Activated T-helper 2 cell treated with anti-CD3 and anti-CD28 coated beads, Interferon-gamma antibody, Interleukin-2, Interleukin-4, amounts not matched to agents 10 μg/mL and 5 μg/mL and 100 μg/mL, durations not matched to agents 14 hours and 24 hours and 36 hours (primary cell): Measurements from ENCODE around the gene KRTAP1-3. TPM values are rescaled to one million over a fixed set of nuclear protein-coding genes. Genes with fewer than 3 reads are reported as not detected.
"Not testable (repeated sequence)": the region's sequence is repeated elsewhere in the genome, so short reads cannot be mapped to it uniquely, and the experiment has no call there.

Experiments
- DNase-seq: peaks from one replicate; pipeline ENCODE4 v3.0.0; 2021; ENCODE audit warnings: low spot score
- H3K27ac Mint-ChIP-seq: one replicate; pipeline ENCODE4 v1.8.0; 2021; ENCODE audit warnings: mixed read lengths
- H3K27me3 Mint-ChIP-seq: one replicate; pipeline ENCODE4 v1.8.0; 2021; ENCODE audit warnings: low read depth, mixed read lengths
- H3K36me3 Mint-ChIP-seq: one replicate; pipeline ENCODE4 v1.8.0; 2021; ENCODE audit warnings: low read depth, mixed read lengths
- H3K4me1 Mint-ChIP-seq: one replicate; pipeline ENCODE4 v1.8.0; 2021; ENCODE audit warnings: low read depth, mixed read lengths
- H3K4me3 Mint-ChIP-seq: one replicate; pipeline ENCODE4 v1.8.0; 2021; ENCODE audit warnings: low read depth, mild to moderate bottlenecking, moderate library complexity, mixed read lengths
- H3K9me3 Mint-ChIP-seq: one replicate; pipeline ENCODE4 v1.8.0; 2021; ENCODE audit warnings: mixed read lengths
- intact Hi-C: fragments of 100-400 bp; cut with micrococcal nuclease; formaldehyde crosslinking; loops from one replicate; pipeline ENCODE4 v1.15.1; 2023
- total RNA-seq: library from RNA; stranded (reverse); gene quantifications from 2 replicates; pipeline ENCODE4 v1.2.3, GENCODE V29; 2022

The KRTAP1-3 gene
- not detected in 2 replicates for total RNA-seq

DNA sequence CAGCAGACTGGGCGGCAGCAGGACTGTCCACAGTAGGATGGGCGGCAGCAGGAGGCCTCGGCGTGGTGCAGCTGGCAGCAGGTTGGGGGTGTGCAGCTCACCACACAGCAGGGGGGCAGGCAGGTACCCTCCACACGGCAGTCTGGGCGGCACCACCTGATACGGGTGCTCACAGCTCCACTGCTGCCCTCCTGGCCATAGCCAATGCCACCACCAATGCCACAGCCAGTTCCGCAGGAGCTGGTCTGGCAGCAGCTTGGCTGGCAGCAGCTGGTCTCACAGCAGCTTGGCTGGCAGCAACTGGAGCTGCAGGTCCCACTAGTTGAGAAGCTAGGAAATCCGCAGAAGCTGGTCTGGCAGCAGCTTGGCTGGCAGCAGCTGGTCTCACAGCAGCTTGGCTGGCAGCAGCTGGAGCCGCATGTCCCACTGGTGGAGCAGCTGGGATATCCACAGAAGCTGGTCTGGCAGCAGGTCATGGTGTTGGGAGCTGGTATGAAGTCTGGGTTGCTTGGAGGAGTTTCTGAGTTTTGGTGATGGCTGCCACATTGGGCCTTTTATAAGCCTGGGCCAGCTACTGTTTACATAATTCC, at the start of gene KRTAP1-3:
Gene KRTAP1-3 (minus strand): TSS at position 529 of the 590 bp plus-strand sequence. CDS start 53 bp downstream, at position 476.
- intact Hi-C loops, H3K4me1 Mint-ChIP-seq: not testable (repeated sequence)

GRCh38 chr17:41084100-41084856, 49.6 kb upstream of the KRTAP1-3 start, which contains the start of gene KRTAP4-7:
TSS of gene KRTAP4-7 (plus strand) at chr17:41084150. CDS start at chr17:41084207, 57 bp downstream.
- DNase-seq, H3K4me1 Mint-ChIP-seq, H3K9me3 Mint-ChIP-seq, H3K27ac Mint-ChIP-seq, H3K27me3 Mint-ChIP-seq, intact Hi-C loops, H3K36me3 Mint-ChIP-seq, H3K4me3 Mint-ChIP-seq: not testable (repeated sequence)

More for the DNA sequence above, at the start of gene KRTAP1-3:
- not testable (repeated sequence) for DNase-seq, H3K4me3 Mint-ChIP-seq, H3K27ac Mint-ChIP-seq, H3K9me3 Mint-ChIP-seq, H3K36me3 Mint-ChIP-seq
- peaks cover 14% of the 10 kb centered on the region for H3K27me3 Mint-ChIP-seq

- DNase-seq, H3K27ac Mint-ChIP-seq, H3K4me1 Mint-ChIP-seq, H3K36me3 Mint-ChIP-seq, H3K4me3 Mint-ChIP-seq, H3K27me3 Mint-ChIP-seq, intact Hi-C loops, H3K9me3 Mint-ChIP-seq: not testable (repeated sequence)
Observed at GRCh38 chr17:41083427-41083826, 48.8 kb upstream of the KRTAP1-3 start.

- DNase-seq, result no peak
- peaks cover 8% of the 10 kb centered on the region for H3K27me3 Mint-ChIP-seq
- no peak overlapping the region for H3K27ac Mint-ChIP-seq
- H3K9me3 Mint-ChIP-seq, result no peaks in the 10 kb centered on the region
- H3K4me1 Mint-ChIP-seq, result no peaks in the 10 kb centered on the region
- no peaks in the 10 kb centered on the region for H3K36me3 Mint-ChIP-seq
- no peak overlapping the region for H3K4me3 Mint-ChIP-seq
- intact Hi-C loops, result no loop called here
Observed at GRCh38 chr17:41082626-41083025, 48.0 kb upstream of the KRTAP1-3 start.

- H3K27ac Mint-ChIP-seq, result no peak overlapping the region
- no peaks in the 10 kb centered on the region for H3K9me3 Mint-ChIP-seq
- intact Hi-C loops, result no loop called here
- H3K36me3 Mint-ChIP-seq, result no peaks in the 10 kb centered on the region
- no peaks in the 10 kb centered on the region for H3K4me1 Mint-ChIP-seq
- no peak for DNase-seq
- no peak overlapping the region for H3K4me3 Mint-ChIP-seq
- H3K27me3 Mint-ChIP-seq, result peaks cover 16% of the 10 kb centered on the region
Observed at GRCh38 chr17:41076788-41077187, 42.1 kb upstream of the KRTAP1-3 start.

- peaks cover 16% of the 10 kb centered on the region for H3K27me3 Mint-ChIP-seq
- DNase-seq, result no peak
- no peak overlapping the region for H3K4me3 Mint-ChIP-seq
- no peaks in the 10 kb centered on the region for H3K36me3 Mint-ChIP-seq
- H3K9me3 Mint-ChIP-seq, result no peaks in the 10 kb centered on the region
- no peaks in the 10 kb centered on the region for H3K4me1 Mint-ChIP-seq
- H3K27ac Mint-ChIP-seq, result no peak overlapping the region
- intact Hi-C loops, result no loop called here
Observed at GRCh38 chr17:41073676-41074075, 39.0 kb upstream of the KRTAP1-3 start.

DNA sequence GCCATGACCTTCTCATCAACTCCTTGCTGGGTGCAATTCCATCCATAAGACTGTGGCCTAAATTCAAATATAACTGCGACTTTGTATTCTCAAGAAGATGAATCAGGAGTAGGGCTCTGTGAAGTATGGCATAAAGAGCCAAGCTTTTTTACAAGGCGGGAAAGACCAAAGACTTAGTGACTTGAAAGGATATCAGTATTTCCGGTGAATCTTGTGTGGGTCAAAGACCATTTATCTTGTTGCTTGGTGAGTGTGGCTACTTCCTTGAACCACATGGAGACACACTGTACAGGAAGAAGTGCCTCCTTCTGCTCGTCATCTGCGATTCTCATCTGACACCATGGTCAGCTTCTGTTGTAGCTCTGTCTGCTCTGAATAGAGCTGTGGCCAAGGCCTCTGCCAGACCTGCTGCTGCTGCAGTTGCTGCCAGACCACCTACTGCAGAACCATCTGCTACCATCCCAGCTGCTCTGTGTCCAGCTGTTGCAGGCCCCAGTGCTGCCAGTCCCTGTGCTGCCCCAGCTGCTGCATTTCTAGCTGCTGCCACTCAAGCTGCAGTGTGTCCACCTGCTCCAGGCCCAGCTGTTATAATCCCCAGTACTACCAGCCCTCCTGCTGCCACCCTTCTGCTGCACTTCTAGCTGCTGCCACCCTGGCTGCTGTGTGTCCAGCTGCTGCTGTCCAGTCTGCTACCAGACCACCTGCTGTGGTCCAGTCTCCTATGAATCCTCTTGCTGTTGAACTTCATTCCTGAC, 37.1 kb upstream of the KRTAP1-3 start:
- intact Hi-C loops, result no loop called here
- H3K36me3 Mint-ChIP-seq, result no peaks in the 10 kb centered on the region
- H3K4me1 Mint-ChIP-seq, result no peaks in the 10 kb centered on the region
- peaks cover 12% of the 10 kb centered on the region for H3K27me3 Mint-ChIP-seq
- no peaks in the 10 kb centered on the region for H3K9me3 Mint-ChIP-seq
- DNase-seq, result no peak
- no peak overlapping the region for H3K27ac Mint-ChIP-seq
- H3K4me3 Mint-ChIP-seq, result no peak overlapping the region

GRCh38 chr17:41069031-41069430, 34.4 kb upstream of the KRTAP1-3 start:
- Mint-ChIP-seq H3K4me1 (no peaks in the 10 kb centered on the region), H3K27ac (no peak overlapping the region), H3K36me3 (no peaks in the 10 kb centered on the region), H3K4me3 (no peak overlapping the region), H3K9me3 (no peaks in the 10 kb centered on the region), H3K27me3 (peaks cover 2% of the 10 kb centered on the region)
- DNase-seq, result no peak
- intact Hi-C loops, result no loop called here

DNA sequence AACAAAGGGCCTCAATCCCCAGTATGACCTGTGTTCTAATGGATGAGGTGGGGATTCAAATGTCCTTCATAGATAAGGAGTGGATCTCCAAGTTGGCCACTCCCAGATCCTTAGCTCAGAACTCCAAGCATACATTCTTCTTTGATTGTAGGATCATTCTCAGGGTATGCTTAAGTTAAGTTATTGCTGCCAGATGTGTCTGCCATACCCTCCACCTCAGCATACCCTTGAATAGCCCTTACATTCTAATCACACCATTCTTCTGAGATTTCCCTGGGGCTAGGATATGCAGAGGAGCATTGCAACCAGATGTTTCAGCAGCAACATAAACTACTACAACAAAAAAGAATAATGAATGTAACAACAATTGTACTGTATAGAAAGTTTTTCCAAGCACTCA, 32.6 kb upstream of the KRTAP1-3 start:
- Mint-ChIP-seq H3K4me1 (no peaks in the 10 kb centered on the region), H3K27me3 (peaks cover 9% of the 10 kb centered on the region), H3K36me3 (no peaks in the 10 kb centered on the region), H3K4me3 (no peak overlapping the region), H3K9me3 (no peaks in the 10 kb centered on the region), H3K27ac (no peak overlapping the region)
- no peak for DNase-seq
- intact Hi-C loops, result no loop called here

- no peaks in the 10 kb centered on the region for H3K9me3 Mint-ChIP-seq
Observed at GRCh38 chr17:41065829-41066624, 31.4 kb upstream of the KRTAP1-3 start, which contains the start of gene KRTAP2-4. TSS of gene KRTAP2-4 (minus strand) at chr17:41065879. CDS start at chr17:41065845, 34 bp downstream.

GRCh38 chr17:41065016-41065689, 30.5 kb upstream of the KRTAP1-3 start:
- H3K4me3 Mint-ChIP-seq, DNase-seq, H3K9me3 Mint-ChIP-seq, H3K4me1 Mint-ChIP-seq, H3K27ac Mint-ChIP-seq, H3K36me3 Mint-ChIP-seq, intact Hi-C loops: not testable (repeated sequence)
- peaks cover 23% of the 10 kb centered on the region for H3K27me3 Mint-ChIP-seq

More at GRCh38 chr17:41065829-41066624, 31.4 kb upstream of the KRTAP1-3 start, which contains the start of gene KRTAP2-4:
- DNase-seq, result no peak
- Mint-ChIP-seq H3K4me1 (no peaks in the 10 kb centered on the region), H3K4me3 (no peak within 1 kb of the TSS), H3K27me3 (peaks cover 16% of the 10 kb centered on the region), H3K27ac (no peak within 1 kb of the TSS), H3K36me3 (no peaks in the 10 kb centered on the region)
- intact Hi-C loops, result no loop called here

- H3K27ac Mint-ChIP-seq, result no peak overlapping the region
- peaks cover 27% of the 10 kb centered on the region for H3K27me3 Mint-ChIP-seq
- no peak overlapping the region for H3K4me3 Mint-ChIP-seq
- intact Hi-C loops, result no loop called here
- DNase-seq, result no peak
- no peaks in the 10 kb centered on the region for H3K36me3 Mint-ChIP-seq
- H3K4me1 Mint-ChIP-seq, result no peaks in the 10 kb centered on the region
- H3K9me3 Mint-ChIP-seq, result no peaks in the 10 kb centered on the region
Observed at GRCh38 chr17:41064301-41064700, 29.6 kb upstream of the KRTAP1-3 start.
